HG03520 (cell line): ENCODE measurements around the gene ARFIP1.
A peak's percentile ranks its signal among the peaks of the same experiment; 100 is the strongest.
"Not testable (repeated sequence)": the region's sequence is repeated elsewhere in the genome, so short reads cannot be mapped to it uniquely, and the experiment has no call there.

Experiments
- ATAC-seq: cut with Tn5 transposase; IDR thresholded peaks from one replicate; pipeline ENCODE4 v1.9.1; 2021; ENCODE audit warnings: mild to moderate bottlenecking, moderate library complexity; ENCODE audit not compliant: unreplicated experiment

ARFIP1 gene

GRCh38 chr4:152779513-152780266 is at the start of gene ARFIP1, which contains the start of gene TIGD4:
ARFIP1 (plus strand) TSS chr4:152779954; CDS start chr4:152829634, 49,680 bp downstream.
TIGD4 (minus strand) TSS chr4:152779730; CDS start chr4:152771004, 8,726 bp downstream.
- ATAC-seq, result peak; percentile 90

GRCh38 chr4:152731997-152732396 is 47.8 kb upstream of the ARFIP1 start:
- ATAC-seq, result no peak

- ATAC-seq, result no peak
Observed at GRCh38 chr4:152734015-152734698, 45.6 kb upstream of the ARFIP1 start.

GRCh38 chr4:152734699-152735050 is 45.1 kb upstream of the ARFIP1 start:
- no peak for ATAC-seq

GRCh38 chr4:152735396-152735859 is 44.3 kb upstream of the ARFIP1 start:
- no peak for ATAC-seq

GRCh38 chr4:152735906-152736305 is 43.8 kb upstream of the ARFIP1 start:
- no peak for ATAC-seq

- no peak for ATAC-seq
Observed at GRCh38 chr4:152738827-152739226, 40.9 kb upstream of the ARFIP1 start.

- ATAC-seq, result no peak
Observed at GRCh38 chr4:152747444-152747843, 32.3 kb upstream of the ARFIP1 start.

- no peak for ATAC-seq
Observed at GRCh38 chr4:152748619-152749018, 31.1 kb upstream of the ARFIP1 start.

- no peak for ATAC-seq
Observed at GRCh38 chr4:152763796-152764195, 16.0 kb upstream of the ARFIP1 start.

GRCh38 chr4:152765069-152765737 is 14.6 kb upstream of the ARFIP1 start:
- not testable (repeated sequence) for ATAC-seq

- peak; percentile 88 for ATAC-seq
Observed at GRCh38 chr4:152771741-152772533, 7.8 kb upstream of the ARFIP1 start.

- ATAC-seq, result no peak
Observed at GRCh38 chr4:152773339-152773738, 6.4 kb upstream of the ARFIP1 start.

- ATAC-seq, result no peak
Observed at GRCh38 chr4:152773953-152774352, 5.8 kb upstream of the ARFIP1 start.

GRCh38 chr4:152776352-152776751 is 3.4 kb upstream of the ARFIP1 start:
- ATAC-seq, result no peak

GRCh38 chr4:152777488-152777887 is 2.3 kb upstream of the ARFIP1 start:
- no peak for ATAC-seq

- peak; percentile 30 for ATAC-seq
Observed at GRCh38 chr4:152778656-152779512, 870 bp upstream of the ARFIP1 start.

- peak; percentile 18 for ATAC-seq
Observed at GRCh38 chr4:152780267-152780778, 569 bp downstream of the ARFIP1 start.

- ATAC-seq, result no peak
Observed at GRCh38 chr4:152784490-152785350, 5.0 kb downstream of the ARFIP1 start.
